DND-41 (cell line): ENCODE measurements around the gene SS18L1.
A peak's percentile ranks its signal among the peaks of the same experiment; 100 is the strongest.

Experiments
- ATAC-seq: fragments of 200-7000 bp; cut with Tn5 transposase; 3 replicates; pipeline ENCODE4 v1.9.1; 2021; ENCODE audit warnings: low read depth; ENCODE audit not compliant: insufficient read depth
- DNase-seq: peaks from one replicate; pipeline ENCODE4 v3.0.0-alpha.2; 2020
- H2AFZ ChIP-seq: 2 replicates; pipeline ENCODE4 v1.6.0; 2012; ENCODE audit warnings: low read depth, low read length
- H3K27ac ChIP-seq: 2 replicates; pipeline ENCODE4 v1.5.1; 2012; ENCODE audit warnings: low read length, inconsistent platforms
- H3K27me3 ChIP-seq: fragments of 200-600 bp; sonication (generic); 2 replicates; pipeline ENCODE4 v1.6.0; 2012; ENCODE audit warnings: low read length, mild to moderate bottlenecking, inconsistent platforms; ENCODE audit not compliant: insufficient read depth, poor library complexity
- H3K36me3 ChIP-seq: 2 replicates; pipeline ENCODE4 v1.5.1; 2012; ENCODE audit warnings: low read length, inconsistent platforms; ENCODE audit not compliant: insufficient read depth
- H3K4me1 ChIP-seq: 2 replicates; pipeline ENCODE4 v1.5.1; 2012; ENCODE audit warnings: mild to moderate bottlenecking, low read length; ENCODE audit not compliant: insufficient read depth
- H3K4me2 ChIP-seq: 2 replicates; pipeline ENCODE4 v1.6.0; 2012; ENCODE audit warnings: mild to moderate bottlenecking, moderate library complexity, low read length, inconsistent platforms; ENCODE audit not compliant: insufficient read depth
- H3K4me3 ChIP-seq, 2 experiments: fragments of 200-600 bp in 1 of 2; shearing (Covaris generic) in 1 of 2; 2 replicates each; pipeline ENCODE4 v1.5.1; 2012 to 2016; ENCODE audit warnings: inconsistent platforms in 2 of 2, low read length in 2 of 2, mild to moderate bottlenecking in 2 of 2, low read depth in 1 of 2, moderate library complexity in 1 of 2
- H3K79me2 ChIP-seq: 2 replicates; pipeline ENCODE4 v1.6.0; 2012; ENCODE audit warnings: low read length, inconsistent platforms; ENCODE audit not compliant: insufficient read depth
- H3K9ac ChIP-seq: 2 replicates; pipeline ENCODE4 v1.6.0; 2012; ENCODE audit warnings: low read depth, mild to moderate bottlenecking, inconsistent platforms, low read length, moderate library complexity
- H3K9me3 ChIP-seq: 2 replicates; pipeline ENCODE4 v1.5.1; 2012; ENCODE audit warnings: low read length, moderate library complexity, mild to moderate bottlenecking, inconsistent platforms; ENCODE audit not compliant: insufficient read depth, severe bottlenecking
- H4K20me1 ChIP-seq: 2 replicates; pipeline ENCODE4 v1.6.0; 2012; ENCODE audit warnings: low read length; ENCODE audit not compliant: insufficient read depth
- CTCF ChIP-seq: IDR thresholded peaks from 2 replicates; pipeline ENCODE4 v1.5.1; 2012; ENCODE audit warnings: borderline replicate concordance, low read length, moderate library complexity, mild to moderate bottlenecking; ENCODE audit not compliant: poor library complexity, severe bottlenecking; ENCODE audit errors: extremely low read depth
- EZH2 ChIP-seq: IDR thresholded peaks from 3 replicates; pipeline ENCODE4 v1.6.1; 2012; ENCODE audit warnings: borderline replicate concordance, low read depth, mild to moderate bottlenecking, moderate library complexity, low read length, inconsistent platforms; ENCODE audit not compliant: severe bottlenecking

Gene SS18L1

GRCh38 chr20:62195075-62195405 is 51.5 kb downstream of the SS18L1 start:
- H3K4me3 ChIP-seq = no peak overlapping the region
- peak overlapping the region; percentile 57 for H3K27ac ChIP-seq
- no peak overlapping the region; the same call in 1 of the 2 replicates for H2AFZ ChIP-seq

GRCh38 chr20:62195736-62196135 is 52.2 kb downstream of the SS18L1 start:
- Histone ChIP-seq H3K4me1 (peaks cover 30% of the 10 kb centered on the region), H3K4me2 (peak overlapping the region; percentile 44), H2AFZ (no peak overlapping the region), H3K36me3 (peaks cover 70% of the 10 kb centered on the region), H3K79me2 (peaks cover 31% of the 10 kb centered on the region), H3K9me3 (no peaks in the 10 kb centered on the region), H3K27me3 (no peaks in the 10 kb centered on the region), H3K27ac (peak overlapping the region; percentile 57), H3K9ac (peak overlapping the region; percentile 32), H4K20me1 (peaks cover 39% of the 10 kb centered on the region), H3K4me3 (no peak overlapping the region)
- no peak for DNase-seq
- TF ChIP-seq CTCF (no peak), EZH2 (no peak)
- ATAC-seq = no peak

More at GRCh38 chr20:62195075-62195405, 51.5 kb downstream of the SS18L1 start:
- Histone ChIP-seq H3K36me3 (peaks cover 70% of the 10 kb centered on the region), H3K79me2 (peaks cover 37% of the 10 kb centered on the region), H3K27me3 (no peaks in the 10 kb centered on the region), H3K9me3 (no peaks in the 10 kb centered on the region), H3K4me2 (peak overlapping the region; percentile 46), H3K4me1 (peaks cover 30% of the 10 kb centered on the region), H4K20me1 (peaks cover 36% of the 10 kb centered on the region), H3K9ac (peak overlapping the region; percentile 32)
- no peak for TF ChIP-seq CTCF
- no peak for TF ChIP-seq EZH2
- DNase-seq (peak; percentile 76), ATAC-seq (peak; percentile 87)

- DNase-seq (no peak), ATAC-seq (no peak)
- TF ChIP-seq CTCF (no peak), EZH2 (no peak)
- H3K36me3 ChIP-seq = peaks cover 71% of the 10 kb centered on the region
- no peak overlapping the region for H3K27ac ChIP-seq
- H2AFZ ChIP-seq = no peak overlapping the region
- H3K9ac ChIP-seq = no peak overlapping the region
- no peak overlapping the region for H3K4me3 ChIP-seq
- H3K4me2 ChIP-seq = no peak overlapping the region
- H3K27me3 ChIP-seq = no peaks in the 10 kb centered on the region
- H3K4me1 ChIP-seq = peaks cover 30% of the 10 kb centered on the region
- H4K20me1 ChIP-seq = peaks cover 39% of the 10 kb centered on the region
- H3K9me3 ChIP-seq = no peaks in the 10 kb centered on the region
- H3K79me2 ChIP-seq = peaks cover 25% of the 10 kb centered on the region
Measured at GRCh38 chr20:62196286-62196685, 52.7 kb downstream of the SS18L1 start.

GRCh38 chr20:62197311-62197710 is 53.7 kb downstream of the SS18L1 start:
- Histone ChIP-seq H3K36me3 (peaks cover 72% of the 10 kb centered on the region), H3K27me3 (no peaks in the 10 kb centered on the region), H3K4me2 (no peak overlapping the region), H2AFZ (no peak overlapping the region), H3K4me1 (peaks cover 30% of the 10 kb centered on the region), H3K9me3 (no peaks in the 10 kb centered on the region), H3K79me2 (peaks cover 15% of the 10 kb centered on the region), H3K9ac (no peak overlapping the region), H3K27ac (no peak overlapping the region), H3K4me3 (no peak overlapping the region), H4K20me1 (peaks cover 37% of the 10 kb centered on the region)
- TF ChIP-seq EZH2 (no peak), CTCF (no peak)
- DNase-seq = no peak
- no peak for ATAC-seq
